HG02884 (cell line): ENCODE data around the gene B3GNT2.

Experiments used
- ATAC-seq: cut with Tn5 transposase; IDR thresholded peaks from one replicate; pipeline ENCODE4 v1.9.1; 2021; ENCODE audit warnings: mild to moderate bottlenecking, moderate library complexity; ENCODE audit not compliant: unreplicated experiment

The B3GNT2 gene

GRCh38 chr2:62202729-62203128, 6.8 kb downstream of the B3GNT2 start:
- no peak for ATAC-seq

GRCh38 chr2:62203459-62203858, 7.5 kb downstream of the B3GNT2 start:
- no peak for ATAC-seq

DNA sequence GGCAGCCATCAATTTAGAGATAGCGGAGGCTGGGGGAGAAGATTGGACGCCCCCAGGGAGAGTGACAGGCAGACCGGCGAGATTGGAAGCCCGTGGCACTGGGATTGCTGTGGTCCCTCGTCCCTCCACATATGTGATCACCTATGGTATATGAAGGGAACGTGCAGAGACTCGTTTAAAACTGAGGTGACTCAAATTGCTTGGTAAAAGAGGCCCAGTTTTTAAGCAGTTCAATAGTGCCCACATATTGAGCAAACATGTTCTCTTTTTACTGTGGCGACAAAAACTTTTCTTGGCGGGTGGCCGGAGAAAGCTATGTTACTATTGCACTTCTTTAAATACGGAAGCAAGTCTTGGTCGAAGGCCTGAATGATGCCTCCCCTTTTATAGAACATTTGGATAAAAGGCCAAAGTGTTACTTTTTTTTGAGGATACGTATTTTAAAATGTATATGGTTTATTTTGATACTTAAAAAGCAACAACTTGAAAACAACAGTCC, 9.1 kb downstream of the B3GNT2 start:
- no peak for ATAC-seq

- no peak for ATAC-seq
Observed at GRCh38 chr2:62205554-62205953, 9.6 kb downstream of the B3GNT2 start.

DNA sequence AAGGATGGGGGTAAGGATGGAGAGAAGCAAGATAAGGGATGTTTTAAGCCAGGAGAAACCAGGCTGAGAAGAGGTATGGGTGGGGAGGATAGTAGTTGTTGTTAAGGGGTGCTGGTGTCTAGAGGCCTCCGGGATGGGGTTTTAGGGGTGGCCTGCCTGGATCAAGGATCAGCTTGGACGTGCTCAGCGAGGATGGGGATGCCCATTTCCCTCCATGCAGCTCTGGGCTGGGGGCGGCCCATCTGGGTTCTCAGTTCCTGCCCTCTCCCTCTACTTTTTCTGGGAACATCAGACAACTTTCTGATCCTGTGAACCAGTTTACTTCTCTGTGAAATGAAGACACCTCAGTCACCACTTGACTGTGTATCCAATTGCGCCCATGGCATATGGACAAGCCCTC, 10.1 kb downstream of the B3GNT2 start:
- ATAC-seq: no peak

- no peak for ATAC-seq
Observed at GRCh38 chr2:62207491-62207890, 11.6 kb downstream of the B3GNT2 start.

- ATAC-seq: no peak
Observed at GRCh38 chr2:62208074-62208757, 12.3 kb downstream of the B3GNT2 start.

DNA sequence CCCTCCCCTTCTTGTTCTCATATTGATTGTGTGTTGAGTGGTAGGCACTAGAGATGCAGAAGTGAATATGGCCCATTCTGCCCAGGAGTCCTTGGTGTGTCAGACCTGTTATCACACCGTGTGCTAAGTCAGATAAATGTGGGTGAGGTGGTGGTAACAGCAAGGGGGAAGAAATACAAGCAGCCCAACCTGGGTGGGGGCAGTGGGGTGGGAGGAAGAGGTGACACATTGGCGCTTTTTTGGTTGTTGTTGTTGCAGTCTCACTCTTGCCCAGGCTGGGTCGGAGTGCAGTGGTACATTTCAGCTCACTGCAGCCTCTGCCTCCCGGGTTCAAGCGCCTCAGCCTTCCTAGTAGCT, 12.8 kb downstream of the B3GNT2 start:
- no peak for ATAC-seq

GRCh38 chr2:62209427-62209991, 13.6 kb downstream of the B3GNT2 start:
- ATAC-seq: no peak

DNA sequence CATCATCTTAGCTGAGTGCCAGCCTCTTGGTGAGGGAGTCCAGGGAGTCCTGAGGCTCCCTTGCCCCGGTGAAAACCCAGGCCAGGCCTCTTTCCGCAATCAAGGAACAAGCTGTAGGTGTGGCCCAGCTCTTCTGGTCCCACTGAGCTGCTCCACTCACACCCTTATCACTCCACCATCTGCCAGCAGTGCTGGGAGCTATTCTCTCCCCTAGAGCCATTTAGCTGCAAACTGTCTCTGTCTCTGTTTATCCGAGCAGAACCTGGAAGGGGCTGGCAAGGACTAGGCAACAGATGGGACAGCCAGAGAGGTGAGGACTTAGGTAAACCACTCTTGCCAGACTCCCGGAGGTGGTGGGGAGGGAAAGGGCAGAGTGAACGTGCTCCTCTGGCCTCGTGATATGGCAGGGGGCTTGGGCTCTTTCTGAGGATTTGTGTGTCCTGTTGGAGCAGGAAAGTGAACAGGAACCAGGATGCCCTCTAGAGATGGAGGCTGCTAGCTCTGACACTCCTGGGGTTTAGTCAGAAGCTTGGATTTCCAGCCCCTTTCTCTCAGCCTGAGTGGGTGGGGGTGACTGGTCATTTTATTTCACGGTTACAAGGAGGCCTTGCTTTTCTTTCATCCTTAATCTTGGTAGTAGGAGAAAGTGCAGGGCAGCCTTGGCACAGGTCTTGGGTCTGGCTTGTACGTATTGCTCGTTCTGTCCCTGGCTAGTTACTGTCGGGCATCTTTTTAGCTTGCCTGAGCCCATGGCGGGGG, 19.6 kb downstream of the B3GNT2 start:
- no peak for ATAC-seq

DNA sequence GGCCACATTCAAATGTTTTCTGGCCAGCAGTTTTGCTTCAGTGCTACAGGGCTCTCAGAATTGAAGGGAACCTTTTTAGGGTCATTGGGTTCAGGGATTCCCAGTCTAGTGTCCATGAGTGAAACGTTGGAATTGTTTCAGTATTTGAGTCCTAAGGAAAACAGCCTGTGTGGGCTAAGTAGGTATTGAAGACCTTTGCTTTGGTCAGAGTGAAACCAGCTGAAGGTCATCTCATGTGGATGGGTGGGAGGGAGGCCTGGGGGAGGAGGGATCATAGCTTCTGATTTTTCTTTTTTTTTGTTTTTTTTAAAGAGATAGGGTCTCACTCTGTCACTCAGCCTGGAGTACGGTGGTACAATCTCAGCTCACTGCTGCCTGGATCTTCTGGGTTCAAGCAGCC, 20.2 kb downstream of the B3GNT2 start:
- no peak for ATAC-seq

- ATAC-seq: no peak
Observed at GRCh38 chr2:62216616-62217015, 20.7 kb downstream of the B3GNT2 start.

DNA sequence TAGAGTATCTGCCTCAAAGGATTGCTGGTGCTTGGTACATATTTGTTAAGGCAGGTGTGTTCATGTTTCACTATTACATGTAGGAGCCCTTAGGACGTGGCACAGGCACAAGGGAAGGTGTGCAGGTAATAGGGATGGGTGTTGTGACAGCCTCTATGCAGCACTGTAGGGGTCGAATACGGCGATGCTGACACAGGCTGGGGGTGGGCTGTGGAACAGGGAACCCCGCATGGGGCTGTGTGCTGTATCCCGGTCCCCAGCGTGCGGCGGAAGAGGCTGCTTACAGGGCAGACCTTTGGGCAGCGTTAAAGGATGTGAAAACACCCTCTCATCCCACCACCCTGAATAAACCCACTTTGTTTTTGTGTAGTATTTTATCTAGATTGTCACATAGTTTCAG, 21.5 kb downstream of the B3GNT2 start:
- no peak for ATAC-seq

DNA sequence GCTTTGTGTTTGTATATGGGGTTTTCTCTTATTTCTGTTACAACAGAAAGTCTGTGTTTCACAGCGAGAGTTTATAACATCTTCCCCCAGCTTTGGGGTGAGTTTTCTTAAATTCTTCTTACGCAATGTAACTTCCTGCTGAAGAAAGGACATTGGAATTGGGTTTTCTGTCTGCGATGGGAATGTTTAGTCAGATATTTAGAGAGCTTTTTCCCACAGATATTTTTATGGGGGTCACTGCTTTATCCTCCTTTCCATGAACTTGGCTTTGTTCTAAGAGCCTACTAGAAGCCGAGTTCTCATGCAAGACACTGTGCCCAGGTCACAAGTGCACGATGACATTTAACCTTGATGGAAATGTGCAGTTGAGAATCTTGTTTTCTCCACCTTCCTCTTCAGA, 22.1 kb downstream of the B3GNT2 start:
- ATAC-seq: no peak

- no peak for ATAC-seq
Observed at GRCh38 chr2:62219407-62220159, 23.7 kb downstream of the B3GNT2 start.

GRCh38 chr2:62221141-62221540, 25.2 kb downstream of the B3GNT2 start:
- no peak for ATAC-seq

- ATAC-seq: no peak
Observed at GRCh38 chr2:62222171-62222570, 26.3 kb downstream of the B3GNT2 start.

GRCh38 chr2:62222674-62223073, 26.8 kb downstream of the B3GNT2 start:
- no peak for ATAC-seq

DNA sequence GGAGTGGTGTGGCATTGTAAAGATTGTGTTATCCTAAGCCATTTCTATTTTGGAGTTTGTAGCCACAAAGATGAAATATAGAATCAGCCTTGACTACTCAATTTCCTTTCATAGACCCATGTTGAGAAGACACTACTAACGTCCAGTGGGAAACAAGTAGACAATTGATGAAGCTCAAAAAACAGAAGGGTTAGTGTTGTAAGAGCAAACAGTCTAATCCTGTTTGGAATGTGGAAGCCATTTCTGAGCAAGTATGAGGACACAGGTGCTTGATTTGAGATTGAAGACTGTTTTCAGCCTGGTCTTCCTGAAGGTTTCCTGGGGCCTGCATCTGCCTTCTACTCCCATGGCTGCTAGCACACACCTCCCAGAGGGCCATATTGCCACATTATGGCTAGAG, 29.1 kb downstream of the B3GNT2 start:
- ATAC-seq: no peak

- ATAC-seq: no peak
Observed at GRCh38 chr2:62227386-62228075, 31.6 kb downstream of the B3GNT2 start.

DNA sequence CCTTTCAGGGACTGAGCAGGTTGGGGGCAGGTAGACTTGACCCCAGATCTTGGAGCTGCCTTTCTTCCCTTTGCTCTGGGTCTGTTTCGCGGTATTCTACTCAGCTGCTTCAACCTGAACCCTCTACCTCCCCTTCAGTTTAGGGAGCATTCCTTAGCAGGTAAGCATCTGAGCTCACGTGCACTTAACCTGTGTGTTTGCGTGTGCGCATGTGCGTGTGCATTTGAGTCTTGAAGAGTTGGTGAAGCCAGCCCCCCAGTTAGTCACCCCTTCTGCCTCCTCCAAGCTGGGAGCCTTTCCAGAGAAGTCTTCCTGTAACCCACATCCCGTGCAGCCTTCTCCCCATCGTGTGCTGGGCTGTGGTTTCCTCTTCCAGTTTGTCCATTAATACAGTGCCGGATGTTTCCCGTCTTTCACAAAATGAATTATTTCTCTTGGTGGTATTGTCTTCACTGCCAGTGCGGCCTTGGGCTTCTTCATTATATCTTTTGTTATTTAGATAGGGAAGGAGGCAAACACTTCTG, 33.2 kb downstream of the B3GNT2 start:
- no peak for ATAC-seq
